Natural killer cell (primary cell): ENCODE measurements around the gene PHACTR2. TPM values are rescaled to one million over a fixed set of nuclear protein-coding genes. Genes with fewer than 3 reads are reported as not detected.

Experiments used
- ATAC-seq, 3 donors: fragments of 150-1000 bp in 2 of 3; fragments of 200-7000 bp in 1 of 3; cut with Tn5 transposase; 1 replicate in 1 of 3; 2 replicates in 2 of 3; pipeline ENCODE4 v1.10.0; 2021; ENCODE audit warnings: mild to moderate bottlenecking in 2 of 3, moderate library complexity in 2 of 3
- DNase-seq, 2 donors: peaks; one replicate each; pipeline versions ENCODE4 v3.0.0 to v3.0.0-alpha.2; 2013 to 2021; ENCODE audit warnings: mixed read lengths in 1 of 2
- H3K27ac ChIP-seq: one replicate; pipeline ENCODE4 v1.5.1; 2013; ENCODE audit warnings: mild to moderate bottlenecking, low read length
- H3K27me3 ChIP-seq: one replicate; pipeline ENCODE4 v1.6.1; 2013; ENCODE audit warnings: low read length; ENCODE audit not compliant: control insufficient read depth, insufficient read depth
- H3K36me3 ChIP-seq: one replicate; pipeline ENCODE4 v1.6.1; 2013; ENCODE audit warnings: low read length; ENCODE audit not compliant: control insufficient read depth, insufficient read depth
- H3K4me1 ChIP-seq: one replicate; pipeline ENCODE4 v1.6.1; 2013; ENCODE audit warnings: low read length; ENCODE audit not compliant: control insufficient read depth, insufficient read depth
- H3K4me3 ChIP-seq: one replicate; pipeline ENCODE4 v1.5.1; 2013; ENCODE audit warnings: low read length
- H3K9me3 ChIP-seq: one replicate; pipeline ENCODE4 v1.6.1; 2013; ENCODE audit warnings: low read length; ENCODE audit not compliant: control insufficient read depth, insufficient read depth
- H3K27ac Mint-ChIP-seq, 2 donors: one replicate each; pipeline ENCODE4 v1.8.0; 2022; ENCODE audit warnings: mild to moderate bottlenecking in 2 of 2, mixed read lengths in 2 of 2, moderate library complexity in 1 of 2
- H3K27me3 Mint-ChIP-seq, 2 donors: one replicate each; pipeline ENCODE4 v1.8.0; 2022; ENCODE audit warnings: low read depth in 2 of 2, mixed read lengths in 2 of 2
- H3K36me3 Mint-ChIP-seq: one replicate; pipeline ENCODE4 v1.8.0; 2022; ENCODE audit warnings: mixed read lengths
- H3K4me1 Mint-ChIP-seq, 2 donors: one replicate each; pipeline ENCODE4 v1.8.0; 2022; ENCODE audit warnings: mixed read lengths in 2 of 2
- H3K4me3 Mint-ChIP-seq: one replicate; pipeline ENCODE4 v1.8.0; 2022; ENCODE audit warnings: mild to moderate bottlenecking, moderate library complexity, mixed read lengths
- H3K9me3 Mint-ChIP-seq, 2 donors: one replicate each; pipeline ENCODE4 v1.8.0; 2022; ENCODE audit warnings: mixed read lengths in 2 of 2
- CTCF ChIP-seq: fragments of 200-600 bp; IDR thresholded peaks from one replicate; pipeline ENCODE4 v1.8.0; 2022; ENCODE audit warnings: antibody characterized with exemption
- WGBS: methylation state at CpG from one replicate; pipeline ENCODE4 v1.1.7; 2013; ENCODE audit warnings: missing lambda C conversion rate; ENCODE audit not compliant: insufficient coverage; 5-methylcytosine and 5-hydroxymethylcytosine counted together
- intact Hi-C: fragments of 100-400 bp; cut with micrococcal nuclease; formaldehyde crosslinking; loops from one replicate; pipeline ENCODE4 v1.14.2; 2022
- total RNA-seq, 4 donors: library from RNA; stranded (reverse); fragments of 120-200 nt in 1 of 4; gene quantifications; one replicate each; pipeline versions ENCODE4 v1.2.3 to v1.2.4, GENCODE V29; 2013 to 2022

PHACTR2 gene
- total RNA-seq, 3 donors from 2014 or later (not counting 1 experiment from before 2014, with no cell fraction given) = 23.8 to 32.7 (median 24.9) TPM

GRCh38 chr6:143634486-143634885 is 43.3 kb upstream of the PHACTR2 start:
- Histone ChIP-seq H3K9me3 (no peaks in the 10 kb centered on the region), H3K36me3 (no peaks in the 10 kb centered on the region), H3K27me3 (no peaks in the 10 kb centered on the region), H3K4me1 (no peaks in the 10 kb centered on the region), H3K4me3 (no peak overlapping the region), H3K27ac (no peak overlapping the region)
- no peaks in the 10 kb centered on the region for H3K36me3 Mint-ChIP-seq
- no peak overlapping the region for H3K4me3 Mint-ChIP-seq
- intact Hi-C loops = no loop called here
- no peaks in the 10 kb centered on the region for H3K9me3 Mint-ChIP-seq
- TF ChIP-seq CTCF = no peak
- no peak for ATAC-seq
- WGBS = 43% methylated on average over 2 of the region's 2 CpGs
- no peaks in the 10 kb centered on the region for H3K27me3 Mint-ChIP-seq
- H3K4me1 Mint-ChIP-seq = peaks cover 1 to 21% of the 10 kb centered on the region in 2 donors
- DNase-seq = no peak
- no peak overlapping the region for H3K27ac Mint-ChIP-seq

- Mint-ChIP-seq H3K27ac (no peak overlapping the region), H3K4me3 (no peak overlapping the region), H3K9me3 (no peaks in the 10 kb centered on the region), H3K4me1 (peaks cover 0 to 28% of the 10 kb centered on the region in 2 donors), H3K36me3 (no peaks in the 10 kb centered on the region), H3K27me3 (no peaks in the 10 kb centered on the region)
- Histone ChIP-seq H3K4me1 (no peaks in the 10 kb centered on the region), H3K9me3 (no peaks in the 10 kb centered on the region), H3K27ac (no peak overlapping the region), H3K4me3 (no peak overlapping the region), H3K27me3 (no peaks in the 10 kb centered on the region), H3K36me3 (no peaks in the 10 kb centered on the region)
- ATAC-seq = no peak
- no peak for DNase-seq
- 96% methylated on average over 3 of the region's 3 CpGs for WGBS
- intact Hi-C loops = no loop called here
- no peak for TF ChIP-seq CTCF
Observed at GRCh38 chr6:143637691-143638090, 40.1 kb upstream of the PHACTR2 start.

- Histone ChIP-seq H3K9me3 (no peaks in the 10 kb centered on the region), H3K4me3 (no peak overlapping the region), H3K36me3 (no peaks in the 10 kb centered on the region), H3K4me1 (no peaks in the 10 kb centered on the region), H3K27ac (no peak overlapping the region), H3K27me3 (no peaks in the 10 kb centered on the region)
- H3K27me3 Mint-ChIP-seq = no peaks in the 10 kb centered on the region
- H3K27ac Mint-ChIP-seq = no peak overlapping the region
- DNase-seq (no peak), ATAC-seq (no peak)
- peaks cover 4 to 31% of the 10 kb centered on the region in 2 donors for H3K4me1 Mint-ChIP-seq
- no peak overlapping the region for H3K4me3 Mint-ChIP-seq
- intact Hi-C loops = loop anchor here (5.0 kb wide), 1 partner anchor 495 kb away; no protein-coding TSS in a partner anchor
- WGBS = 97% methylated on average over 2 of the region's 2 CpGs
- TF ChIP-seq CTCF = no peak
- no peaks in the 10 kb centered on the region for H3K9me3 Mint-ChIP-seq
- H3K36me3 Mint-ChIP-seq = no peaks in the 10 kb centered on the region
Observed at GRCh38 chr6:143642403-143642802, 35.4 kb upstream of the PHACTR2 start.

- Histone ChIP-seq H3K27me3 (no peaks in the 10 kb centered on the region), H3K27ac (no peak overlapping the region), H3K4me1 (peaks cover 3% of the 10 kb centered on the region), H3K36me3 (no peaks in the 10 kb centered on the region), H3K4me3 (no peak overlapping the region), H3K9me3 (no peaks in the 10 kb centered on the region)
- H3K4me3 Mint-ChIP-seq = no peak overlapping the region
- H3K4me1 Mint-ChIP-seq = peaks cover 11 to 37% of the 10 kb centered on the region in 2 donors
- H3K36me3 Mint-ChIP-seq = no peaks in the 10 kb centered on the region
- ATAC-seq = no peak
- no peaks in the 10 kb centered on the region for H3K27me3 Mint-ChIP-seq
- H3K9me3 Mint-ChIP-seq = no peaks in the 10 kb centered on the region
- intact Hi-C loops = no loop called here
- TF ChIP-seq CTCF = no peak
- no peak for DNase-seq
- no peak overlapping the region for H3K27ac Mint-ChIP-seq
- 53% methylated on average over 3 of the region's 3 CpGs for WGBS
Observed at GRCh38 chr6:143647191-143647590, 30.6 kb upstream of the PHACTR2 start.
